SK-N-SH treated with all-trans-retinoic acid at 6 μM for 48 hours (cell line): ENCODE measurements around the gene FNTB.

ENCODE experiments used
- ATAC-seq: fragments of 200-7000 bp; cut with Tn5 transposase; 3 replicates; pipeline ENCODE4 v1.9.1; 2020; ENCODE audit warnings: mild to moderate bottlenecking, moderate library complexity
- ARNTL ChIP-seq: fragments of 450-650 bp; formaldehyde crosslinking; IDR thresholded peaks from 2 replicates; pipeline ENCODE4 v1.5.0; 2020; ENCODE audit warnings: low read depth, mild to moderate bottlenecking, moderate library complexity, borderline replicate concordance
- BACH2 ChIP-seq: fragments of 250-450 bp; sonication (Bioruptor Pico); IDR thresholded peaks from 2 replicates; pipeline ENCODE4 v1.9.0; 2021; ENCODE audit warnings: mild to moderate bottlenecking, borderline replicate concordance
- CREB5 ChIP-seq: fragments of 250-450 bp; sonication (Bioruptor Pico); IDR thresholded peaks from 2 replicates; pipeline ENCODE4 v1.5.1; 2020; ENCODE audit warnings: low read depth, mild to moderate bottlenecking, moderate library complexity
- CSDC2 ChIP-seq: fragments of 250-450 bp; sonication (Bioruptor Pico); IDR thresholded peaks from 2 replicates; pipeline ENCODE4 v1.5.0; 2020; ENCODE audit warnings: mild to moderate bottlenecking, moderate library complexity
- ESRRG ChIP-seq: fragments of 250-450 bp; sonication (Bioruptor Pico); IDR thresholded peaks from 2 replicates; pipeline ENCODE4 v1.6.1; 2021; ENCODE audit warnings: mild to moderate bottlenecking
- OSR1 ChIP-seq: fragments of 250-450 bp; sonication (Bioruptor Pico); IDR thresholded peaks from 2 replicates; pipeline ENCODE4 v1.8.0; 2022; ENCODE audit warnings: moderate library complexity, mild to moderate bottlenecking, inconsistent platforms
- PATZ1 ChIP-seq: fragments of 250-450 bp; sonication (Bioruptor Pico); IDR thresholded peaks from 2 replicates; pipeline ENCODE4 v1.8.0; 2020; ENCODE audit warnings: mild to moderate bottlenecking, moderate library complexity, borderline replicate concordance
- RARB ChIP-seq: fragments of 250-450 bp; sonication (Bioruptor Pico); IDR thresholded peaks from 2 replicates; pipeline ENCODE4 v1.8.0; 2021; ENCODE audit warnings: mild to moderate bottlenecking, moderate library complexity
- SNAI2 ChIP-seq: fragments of 250-450 bp; sonication (Bioruptor Pico); IDR thresholded peaks from 2 replicates; pipeline ENCODE4 v1.5.0; 2020; ENCODE audit warnings: mild to moderate bottlenecking, moderate library complexity
- TOX ChIP-seq: fragments of 250-450 bp; sonication (Bioruptor Pico); IDR thresholded peaks from 2 replicates; pipeline ENCODE4 v1.8.0; 2021; ENCODE audit warnings: mild to moderate bottlenecking, moderate library complexity, borderline replicate concordance
- TSHZ2 ChIP-seq: fragments of 250-450 bp; sonication (Bioruptor Pico); IDR thresholded peaks from 2 replicates; pipeline ENCODE4 v1.5.0; 2020; ENCODE audit warnings: mild to moderate bottlenecking, moderate library complexity
- ZC3H10 ChIP-seq: fragments of 250-450 bp; sonication (Bioruptor Pico); IDR thresholded peaks from 2 replicates; pipeline ENCODE4 v1.5.1; 2021; ENCODE audit warnings: mild to moderate bottlenecking, moderate library complexity
- ZFP3 ChIP-seq: fragments of 250-450 bp; sonication (Bioruptor Pico); IDR thresholded peaks from 2 replicates; pipeline ENCODE4 v1.5.0; 2020; ENCODE audit warnings: mild to moderate bottlenecking, moderate library complexity
- ZFP30 ChIP-seq: fragments of 450-650 bp; formaldehyde crosslinking; IDR thresholded peaks from 2 replicates; pipeline ENCODE4 v1.5.0; 2022; ENCODE audit warnings: mild to moderate bottlenecking, moderate library complexity
- ZNF565 ChIP-seq: fragments of 450-650 bp; formaldehyde crosslinking; conservative IDR thresholded peaks from 2 replicates; pipeline ENCODE4 v1.5.0; 2020; ENCODE audit warnings: low read depth, mild to moderate bottlenecking, moderate library complexity
- ZNF70 ChIP-seq: fragments of 450-650 bp; formaldehyde crosslinking; IDR thresholded peaks from 2 replicates; pipeline ENCODE4 v1.5.0; 2020; ENCODE audit warnings: mild to moderate bottlenecking, moderate library complexity
- ZNF8 ChIP-seq: fragments of 450-650 bp; formaldehyde crosslinking; IDR thresholded peaks from 2 replicates; pipeline ENCODE4 v1.5.0; 2020; ENCODE audit warnings: mild to moderate bottlenecking, moderate library complexity
- TF ChIP-seq, protein P1 (sequence below): fragments of 250-450 bp; sonication (Bioruptor Pico); IDR thresholded peaks from 2 replicates; pipeline ENCODE4 v1.8.0; 2021; ENCODE audit warnings: low read depth, mild to moderate bottlenecking, moderate library complexity, borderline replicate concordance

Gene FNTB

DNA sequence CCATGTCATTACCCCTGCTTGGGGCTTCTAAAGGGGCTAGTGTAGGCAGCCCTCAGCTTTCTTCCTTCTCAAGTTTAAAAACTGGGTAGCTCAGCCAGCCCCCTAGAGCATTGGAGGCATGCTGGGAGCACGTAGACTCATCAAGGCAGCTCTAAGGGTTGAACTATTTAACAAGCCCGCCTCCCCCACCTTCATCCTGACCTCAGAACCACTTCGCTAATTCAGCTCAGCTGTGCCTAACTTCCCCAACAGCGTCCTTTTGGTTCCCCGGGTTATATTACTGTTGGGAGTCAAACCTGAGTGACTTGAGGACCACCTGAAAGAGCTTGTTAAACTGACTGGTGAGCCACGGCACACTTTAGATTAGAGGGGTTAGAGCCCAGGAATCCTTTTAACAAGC is 85.6 kb downstream of the FNTB start:
- TF ChIP-seq TSHZ2 (CRISPR knock-in tag) (no peak), ZNF565 (CRISPR knock-in tag) (no peak)
- TF ChIP-seq, all 23 proteins: peak for 0
- ATAC-seq = no peak

- TF ChIP-seq CSDC2 (CRISPR knock-in tag) = no peak
- no peak for ATAC-seq
Observed at GRCh38 chr14:65072937-65073336, 86.2 kb downstream of the FNTB start.

- TF ChIP-seq ZC3H10 (CRISPR knock-in tag) = no peak
- TF ChIP-seq, protein P1, sequence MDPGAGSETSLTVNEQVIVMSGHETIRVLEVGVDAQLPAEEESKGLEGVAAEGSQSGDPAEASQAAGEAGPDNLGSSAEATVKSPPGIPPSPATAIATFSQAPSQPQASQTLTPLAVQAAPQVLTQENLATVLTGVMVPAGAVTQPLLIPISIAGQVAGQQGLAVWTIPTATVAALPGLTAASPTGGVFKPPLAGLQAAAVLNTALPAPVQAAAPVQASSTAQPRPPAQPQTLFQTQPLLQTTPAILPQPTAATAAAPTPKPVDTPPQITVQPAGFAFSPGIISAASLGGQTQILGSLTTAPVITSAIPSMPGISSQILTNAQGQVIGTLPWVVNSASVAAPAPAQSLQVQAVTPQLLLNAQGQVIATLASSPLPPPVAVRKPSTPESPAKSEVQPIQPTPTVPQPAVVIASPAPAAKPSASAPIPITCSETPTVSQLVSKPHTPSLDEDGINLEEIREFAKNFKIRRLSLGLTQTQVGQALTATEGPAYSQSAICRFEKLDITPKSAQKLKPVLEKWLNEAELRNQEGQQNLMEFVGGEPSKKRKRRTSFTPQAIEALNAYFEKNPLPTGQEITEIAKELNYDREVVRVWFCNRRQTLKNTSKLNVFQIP (CRISPR knock-in tag) = no peak
- TF ChIP-seq SNAI2 (CRISPR knock-in tag) = no peak
- TF ChIP-seq CREB5 (CRISPR knock-in tag) = no peak
- no peak for TF ChIP-seq BACH2 (CRISPR knock-in tag)
- TF ChIP-seq ZFP3 = no peak
- no peak for TF ChIP-seq OSR1 (CRISPR knock-in tag)
- no peak for TF ChIP-seq RARB (CRISPR knock-in tag)
- no peak for TF ChIP-seq ESRRG (CRISPR knock-in tag)
- TF ChIP-seq ARNTL (CRISPR knock-in tag) = no peak
- TF ChIP-seq TOX (CRISPR knock-in tag) = no peak
- TF ChIP-seq, all 23 proteins: peak for 0
- no peak for ATAC-seq
Observed at GRCh38 chr14:65073605-65074201, 87.0 kb downstream of the FNTB start.

GRCh38 chr14:65074449-65075150 is 87.9 kb downstream of the FNTB start:
- TF ChIP-seq SNAI2 (CRISPR knock-in tag) = no peak
- TF ChIP-seq ZC3H10 (CRISPR knock-in tag) = no peak
- TF ChIP-seq, all 23 proteins: peak for 0
- ATAC-seq = no peak

- no peak for TF ChIP-seq ZFP30 (CRISPR knock-in tag)
- no peak for TF ChIP-seq ZFP3
- TF ChIP-seq ZC3H10 (CRISPR knock-in tag) = no peak
- no peak for TF ChIP-seq ZNF8 (CRISPR knock-in tag)
- no peak for TF ChIP-seq ZNF70 (CRISPR knock-in tag)
- no peak for TF ChIP-seq OSR1 (CRISPR knock-in tag)
- no peak for TF ChIP-seq BACH2 (CRISPR knock-in tag)
- TF ChIP-seq RARB (CRISPR knock-in tag) = no peak
- no peak for TF ChIP-seq ARNTL (CRISPR knock-in tag)
- no peak for TF ChIP-seq PATZ1 (CRISPR knock-in tag)
- no peak for ATAC-seq
Observed at GRCh38 chr14:65075628-65076325, 89.1 kb downstream of the FNTB start.
